SK-N-SH treated with all-trans-retinoic acid at 6 μM for 48 hours (cell line): Measurements from ENCODE around the gene HOXC5.
A peak's percentile ranks its signal among the peaks of the same experiment; 100 is the strongest.

Experiments used
- ATAC-seq: fragments of 200-7000 bp; cut with Tn5 transposase; 3 replicates; pipeline ENCODE4 v1.9.1; 2020; ENCODE audit warnings: mild to moderate bottlenecking, moderate library complexity
- ARNTL ChIP-seq: fragments of 450-650 bp; formaldehyde crosslinking; IDR thresholded peaks from 2 replicates; pipeline ENCODE4 v1.5.0; 2020; ENCODE audit warnings: low read depth, mild to moderate bottlenecking, moderate library complexity, borderline replicate concordance
- BACH2 ChIP-seq: fragments of 250-450 bp; sonication (Bioruptor Pico); IDR thresholded peaks from 2 replicates; pipeline ENCODE4 v1.9.0; 2021; ENCODE audit warnings: mild to moderate bottlenecking, borderline replicate concordance
- CSDC2 ChIP-seq: fragments of 250-450 bp; sonication (Bioruptor Pico); IDR thresholded peaks from 2 replicates; pipeline ENCODE4 v1.5.0; 2020; ENCODE audit warnings: mild to moderate bottlenecking, moderate library complexity
- ESRRG ChIP-seq: fragments of 250-450 bp; sonication (Bioruptor Pico); IDR thresholded peaks from 2 replicates; pipeline ENCODE4 v1.6.1; 2021; ENCODE audit warnings: mild to moderate bottlenecking
- GLIS3 ChIP-seq: fragments of 250-450 bp; sonication (Bioruptor Pico); IDR thresholded peaks from 2 replicates; pipeline ENCODE4 v1.5.0; 2020; ENCODE audit warnings: mild to moderate bottlenecking, moderate library complexity
- ISL1 ChIP-seq: fragments of 250-450 bp; sonication (Bioruptor Pico); IDR thresholded peaks from 2 replicates; pipeline ENCODE4 v2.1.2; 2022; ENCODE audit warnings: mild to moderate bottlenecking, moderate library complexity
- OSR1 ChIP-seq: fragments of 250-450 bp; sonication (Bioruptor Pico); IDR thresholded peaks from 2 replicates; pipeline ENCODE4 v1.8.0; 2022; ENCODE audit warnings: moderate library complexity, mild to moderate bottlenecking, inconsistent platforms
- PPARA ChIP-seq: fragments of 250-450 bp; sonication (Bioruptor Pico); IDR thresholded peaks from 2 replicates; pipeline ENCODE4 v1.5.0; 2020; ENCODE audit warnings: mild to moderate bottlenecking, borderline replicate concordance
- RARB ChIP-seq: fragments of 250-450 bp; sonication (Bioruptor Pico); IDR thresholded peaks from 2 replicates; pipeline ENCODE4 v1.8.0; 2021; ENCODE audit warnings: mild to moderate bottlenecking, moderate library complexity
- SNAI2 ChIP-seq: fragments of 250-450 bp; sonication (Bioruptor Pico); IDR thresholded peaks from 2 replicates; pipeline ENCODE4 v1.5.0; 2020; ENCODE audit warnings: mild to moderate bottlenecking, moderate library complexity
- TOX ChIP-seq: fragments of 250-450 bp; sonication (Bioruptor Pico); IDR thresholded peaks from 2 replicates; pipeline ENCODE4 v1.8.0; 2021; ENCODE audit warnings: mild to moderate bottlenecking, moderate library complexity, borderline replicate concordance
- ZC3H10 ChIP-seq: fragments of 250-450 bp; sonication (Bioruptor Pico); IDR thresholded peaks from 2 replicates; pipeline ENCODE4 v1.5.1; 2021; ENCODE audit warnings: mild to moderate bottlenecking, moderate library complexity
- ZFP3 ChIP-seq: fragments of 250-450 bp; sonication (Bioruptor Pico); IDR thresholded peaks from 2 replicates; pipeline ENCODE4 v1.5.0; 2020; ENCODE audit warnings: mild to moderate bottlenecking, moderate library complexity
- ZFP30 ChIP-seq: fragments of 450-650 bp; formaldehyde crosslinking; IDR thresholded peaks from 2 replicates; pipeline ENCODE4 v1.5.0; 2022; ENCODE audit warnings: mild to moderate bottlenecking, moderate library complexity
- ZNF565 ChIP-seq: fragments of 450-650 bp; formaldehyde crosslinking; conservative IDR thresholded peaks from 2 replicates; pipeline ENCODE4 v1.5.0; 2020; ENCODE audit warnings: low read depth, mild to moderate bottlenecking, moderate library complexity
- ZNF70 ChIP-seq: fragments of 450-650 bp; formaldehyde crosslinking; IDR thresholded peaks from 2 replicates; pipeline ENCODE4 v1.5.0; 2020; ENCODE audit warnings: mild to moderate bottlenecking, moderate library complexity
- ZNF8 ChIP-seq: fragments of 450-650 bp; formaldehyde crosslinking; IDR thresholded peaks from 2 replicates; pipeline ENCODE4 v1.5.0; 2020; ENCODE audit warnings: mild to moderate bottlenecking, moderate library complexity
- TF ChIP-seq, protein P1 (sequence below): fragments of 250-450 bp; sonication (Bioruptor Pico); IDR thresholded peaks from 2 replicates; pipeline ENCODE4 v1.5.0; 2020; ENCODE audit warnings: mild to moderate bottlenecking, moderate library complexity
- TF ChIP-seq, protein P2 (sequence below): fragments of 250-450 bp; sonication (Bioruptor Pico); IDR thresholded peaks from 2 replicates; pipeline ENCODE4 v1.5.1; 2021; ENCODE audit warnings: mild to moderate bottlenecking, moderate library complexity
- TF ChIP-seq, protein P3 (sequence below): fragments of 250-450 bp; sonication (Bioruptor Pico); IDR thresholded peaks from 2 replicates; pipeline ENCODE4 v1.5.1; 2020; ENCODE audit warnings: low read depth, mild to moderate bottlenecking, moderate library complexity
- TF ChIP-seq, protein P4 (sequence below): fragments of 250-450 bp; sonication (Bioruptor Pico); IDR thresholded peaks from 2 replicates; pipeline ENCODE4 v1.8.0; 2021; ENCODE audit warnings: low read depth, mild to moderate bottlenecking, moderate library complexity, borderline replicate concordance

The HOXC5 gene

DNA sequence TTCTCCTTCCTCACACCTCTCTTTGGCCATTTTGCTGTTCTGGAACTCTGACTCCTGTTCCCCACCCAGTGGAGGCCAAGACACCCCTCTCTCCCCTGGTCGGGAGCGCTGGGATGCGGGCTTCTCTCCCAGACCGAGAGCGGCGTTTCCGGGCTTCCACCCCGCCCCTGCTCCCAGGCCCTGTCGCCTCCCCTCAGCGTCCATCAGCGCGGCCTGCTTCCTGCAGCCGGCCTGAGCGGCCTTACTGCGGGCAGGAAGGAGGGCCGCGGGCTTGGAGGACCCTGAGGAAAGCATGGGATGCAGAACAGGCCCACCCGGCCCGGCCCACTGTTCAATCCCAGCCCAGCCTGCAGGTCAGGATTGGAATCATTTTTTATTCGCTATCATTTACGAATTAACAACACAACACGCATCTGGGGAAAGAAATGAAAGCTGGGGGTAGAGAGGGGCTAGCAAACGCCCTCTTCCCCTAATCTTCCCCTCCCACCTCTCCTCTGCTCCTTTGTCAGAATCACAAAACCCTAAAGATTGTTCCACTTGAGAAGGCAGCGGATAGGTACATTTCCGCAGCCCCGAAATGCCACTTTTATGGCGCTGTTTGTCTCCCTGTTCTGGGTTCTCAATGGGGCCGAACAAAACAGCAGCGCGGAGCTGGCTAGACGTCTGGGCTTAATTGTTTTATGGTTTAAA lies 27.9 kb upstream of the HOXC5 start:
- no peak for ATAC-seq

DNA sequence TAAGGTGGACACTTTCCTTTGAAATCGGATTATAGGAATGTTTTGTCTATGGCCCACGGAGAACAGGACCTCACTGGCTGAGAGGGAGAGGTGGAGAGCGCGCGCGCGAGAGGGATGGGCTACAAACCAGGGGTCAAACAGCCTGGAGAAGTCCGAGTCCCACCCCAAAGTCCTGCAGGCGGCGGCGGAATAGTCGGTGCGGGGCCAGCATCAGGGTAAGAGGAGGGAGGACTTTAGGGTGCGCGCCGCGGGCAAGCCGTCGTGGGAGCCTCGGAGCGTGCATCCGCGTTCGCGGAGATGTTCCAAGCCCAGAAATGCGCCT lies 27.4 kb upstream of the HOXC5 start:
- ATAC-seq, result no peak
- TF ChIP-seq TOX (CRISPR knock-in tag) (no peak), ZNF565 (CRISPR knock-in tag) (no peak)
- TF ChIP-seq, protein P1, sequence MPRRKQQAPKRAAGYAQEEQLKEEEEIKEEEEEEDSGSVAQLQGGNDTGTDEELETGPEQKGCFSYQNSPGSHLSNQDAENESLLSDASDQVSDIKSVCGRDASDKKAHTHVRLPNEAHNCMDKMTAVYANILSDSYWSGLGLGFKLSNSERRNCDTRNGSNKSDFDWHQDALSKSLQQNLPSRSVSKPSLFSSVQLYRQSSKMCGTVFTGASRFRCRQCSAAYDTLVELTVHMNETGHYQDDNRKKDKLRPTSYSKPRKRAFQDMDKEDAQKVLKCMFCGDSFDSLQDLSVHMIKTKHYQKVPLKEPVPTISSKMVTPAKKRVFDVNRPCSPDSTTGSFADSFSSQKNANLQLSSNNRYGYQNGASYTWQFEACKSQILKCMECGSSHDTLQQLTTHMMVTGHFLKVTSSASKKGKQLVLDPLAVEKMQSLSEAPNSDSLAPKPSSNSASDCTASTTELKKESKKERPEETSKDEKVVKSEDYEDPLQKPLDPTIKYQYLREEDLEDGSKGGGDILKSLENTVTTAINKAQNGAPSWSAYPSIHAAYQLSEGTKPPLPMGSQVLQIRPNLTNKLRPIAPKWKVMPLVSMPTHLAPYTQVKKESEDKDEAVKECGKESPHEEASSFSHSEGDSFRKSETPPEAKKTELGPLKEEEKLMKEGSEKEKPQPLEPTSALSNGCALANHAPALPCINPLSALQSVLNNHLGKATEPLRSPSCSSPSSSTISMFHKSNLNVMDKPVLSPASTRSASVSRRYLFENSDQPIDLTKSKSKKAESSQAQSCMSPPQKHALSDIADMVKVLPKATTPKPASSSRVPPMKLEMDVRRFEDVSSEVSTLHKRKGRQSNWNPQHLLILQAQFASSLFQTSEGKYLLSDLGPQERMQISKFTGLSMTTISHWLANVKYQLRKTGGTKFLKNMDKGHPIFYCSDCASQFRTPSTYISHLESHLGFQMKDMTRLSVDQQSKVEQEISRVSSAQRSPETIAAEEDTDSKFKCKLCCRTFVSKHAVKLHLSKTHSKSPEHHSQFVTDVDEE (CRISPR knock-in tag), result no peak

More for the DNA sequence above, 27.9 kb upstream of the HOXC5 start:
- no peak for TF ChIP-seq ESRRG (CRISPR knock-in tag)
- no peak for TF ChIP-seq SNAI2
- TF ChIP-seq ISL1 (CRISPR knock-in tag), result no peak
- no peak for TF ChIP-seq ZNF8 (CRISPR knock-in tag)
- TF ChIP-seq, protein P2, sequence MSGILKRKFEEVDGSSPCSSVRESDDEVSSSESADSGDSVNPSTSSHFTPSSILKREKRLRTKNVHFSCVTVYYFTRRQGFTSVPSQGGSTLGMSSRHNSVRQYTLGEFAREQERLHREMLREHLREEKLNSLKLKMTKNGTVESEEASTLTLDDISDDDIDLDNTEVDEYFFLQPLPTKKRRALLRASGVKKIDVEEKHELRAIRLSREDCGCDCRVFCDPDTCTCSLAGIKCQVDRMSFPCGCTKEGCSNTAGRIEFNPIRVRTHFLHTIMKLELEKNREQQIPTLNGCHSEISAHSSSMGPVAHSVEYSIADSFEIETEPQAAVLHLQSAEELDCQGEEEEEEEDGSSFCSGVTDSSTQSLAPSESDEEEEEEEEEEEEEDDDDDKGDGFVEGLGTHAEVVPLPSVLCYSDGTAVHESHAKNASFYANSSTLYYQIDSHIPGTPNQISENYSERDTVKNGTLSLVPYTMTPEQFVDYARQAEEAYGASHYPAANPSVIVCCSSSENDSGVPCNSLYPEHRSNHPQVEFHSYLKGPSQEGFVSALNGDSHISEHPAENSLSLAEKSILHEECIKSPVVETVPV (CRISPR knock-in tag), result no peak
- no peak for TF ChIP-seq ZC3H10 (CRISPR knock-in tag)
- no peak for TF ChIP-seq TOX (CRISPR knock-in tag)
- TF ChIP-seq RARB (CRISPR knock-in tag), result no peak
- no peak for TF ChIP-seq ZNF70
- TF ChIP-seq ZFP30 (CRISPR knock-in tag), result no peak
- TF ChIP-seq GLIS3 (CRISPR knock-in tag), result no peak
- TF ChIP-seq OSR1, result no peak
- no peak for TF ChIP-seq CSDC2 (CRISPR knock-in tag)
- TF ChIP-seq BACH2 (CRISPR knock-in tag), result no peak
- TF ChIP-seq ARNTL, result no peak
- TF ChIP-seq, protein P3, sequence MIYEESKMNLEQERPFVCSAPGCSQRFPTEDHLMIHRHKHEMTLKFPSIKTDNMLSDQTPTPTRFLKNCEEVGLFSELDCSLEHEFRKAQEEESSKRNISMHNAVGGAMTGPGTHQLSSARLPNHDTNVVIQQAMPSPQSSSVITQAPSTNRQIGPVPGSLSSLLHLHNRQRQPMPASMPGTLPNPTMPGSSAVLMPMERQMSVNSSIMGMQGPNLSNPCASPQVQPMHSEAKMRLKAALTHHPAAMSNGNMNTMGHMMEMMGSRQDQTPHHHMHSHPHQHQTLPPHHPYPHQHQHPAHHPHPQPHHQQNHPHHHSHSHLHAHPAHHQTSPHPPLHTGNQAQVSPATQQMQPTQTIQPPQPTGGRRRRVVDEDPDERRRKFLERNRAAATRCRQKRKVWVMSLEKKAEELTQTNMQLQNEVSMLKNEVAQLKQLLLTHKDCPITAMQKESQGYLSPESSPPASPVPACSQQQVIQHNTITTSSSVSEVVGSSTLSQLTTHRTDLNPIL (CRISPR knock-in tag), result no peak
- TF ChIP-seq PPARA, result no peak
- TF ChIP-seq, protein P4, sequence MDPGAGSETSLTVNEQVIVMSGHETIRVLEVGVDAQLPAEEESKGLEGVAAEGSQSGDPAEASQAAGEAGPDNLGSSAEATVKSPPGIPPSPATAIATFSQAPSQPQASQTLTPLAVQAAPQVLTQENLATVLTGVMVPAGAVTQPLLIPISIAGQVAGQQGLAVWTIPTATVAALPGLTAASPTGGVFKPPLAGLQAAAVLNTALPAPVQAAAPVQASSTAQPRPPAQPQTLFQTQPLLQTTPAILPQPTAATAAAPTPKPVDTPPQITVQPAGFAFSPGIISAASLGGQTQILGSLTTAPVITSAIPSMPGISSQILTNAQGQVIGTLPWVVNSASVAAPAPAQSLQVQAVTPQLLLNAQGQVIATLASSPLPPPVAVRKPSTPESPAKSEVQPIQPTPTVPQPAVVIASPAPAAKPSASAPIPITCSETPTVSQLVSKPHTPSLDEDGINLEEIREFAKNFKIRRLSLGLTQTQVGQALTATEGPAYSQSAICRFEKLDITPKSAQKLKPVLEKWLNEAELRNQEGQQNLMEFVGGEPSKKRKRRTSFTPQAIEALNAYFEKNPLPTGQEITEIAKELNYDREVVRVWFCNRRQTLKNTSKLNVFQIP (CRISPR knock-in tag), result no peak
- TF ChIP-seq, protein P1 (CRISPR knock-in tag), result no peak

DNA sequence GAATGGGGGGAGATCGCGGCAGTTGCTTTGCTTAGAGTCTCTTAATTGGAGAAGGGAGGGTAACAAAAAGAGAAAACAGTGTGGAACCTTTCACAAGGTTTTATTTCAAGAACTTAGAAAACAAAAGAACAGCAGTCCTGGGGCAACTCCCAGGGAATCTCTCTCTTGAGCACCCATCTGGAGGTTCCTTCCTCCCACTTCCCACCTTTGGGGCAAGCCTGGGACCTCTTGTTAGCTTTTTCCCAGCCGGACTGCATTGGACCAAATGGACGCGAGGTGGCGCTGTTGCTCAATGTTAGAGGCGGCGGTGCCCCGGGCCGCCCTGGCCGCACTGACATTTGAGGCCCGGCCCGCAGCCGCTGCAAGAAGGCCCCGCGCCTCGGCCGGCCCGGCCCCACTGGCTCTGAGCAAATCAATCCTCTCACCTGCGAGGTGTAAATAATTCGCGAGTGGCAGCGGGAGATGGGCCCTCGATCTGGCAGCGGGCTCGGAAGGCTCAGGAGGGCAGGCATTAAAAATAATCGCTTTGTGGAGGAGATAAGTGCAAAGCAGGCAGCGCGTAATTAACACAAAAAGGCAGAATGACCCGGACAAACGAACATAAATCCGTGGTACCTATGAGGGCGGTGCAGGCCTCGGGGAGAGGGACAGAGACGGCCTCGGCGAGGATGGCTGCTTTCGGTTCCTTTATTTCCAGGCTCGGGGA lies 26.8 kb upstream of the HOXC5 start:
- peak; percentile 88 for ATAC-seq
- TF ChIP-seq, protein P4 (CRISPR knock-in tag), result no peak
- TF ChIP-seq ESRRG (CRISPR knock-in tag) (no peak), PPARA (no peak), ZFP3 (CRISPR knock-in tag) (no peak), SNAI2 (no peak), ZC3H10 (CRISPR knock-in tag) (no peak)
- TF ChIP-seq, protein P1 (CRISPR knock-in tag), result no peak
